H9 (cell line): ENCODE results near the gene CA12. TPM values are rescaled to one million over a fixed set of nuclear protein-coding genes. Genes with fewer than 3 reads are reported as not detected.

Experiments used
- DNase-seq: peaks from one replicate; pipeline ENCODE4 v3.0.0-alpha.2; 2017
- H2AFZ ChIP-seq: one replicate; pipeline ENCODE4 v1.6.1; 2013; ENCODE audit warnings: mild to moderate bottlenecking, low read length, control low read depth, moderate library complexity
- H2AK5ac ChIP-seq: 2 replicates; pipeline ENCODE4 v1.6.1; 2013; ENCODE audit warnings: low read length, control low read depth, mixed read lengths; ENCODE audit not compliant: insufficient read length
- H2BK120ac ChIP-seq: one replicate; pipeline ENCODE4 v1.6.1; 2013; ENCODE audit warnings: low read depth, mild to moderate bottlenecking, low read length, control low read depth, inconsistent platforms; ENCODE audit not compliant: poor library complexity, severe bottlenecking
- H2BK12ac ChIP-seq: 2 replicates; pipeline ENCODE4 v1.6.1; 2013; ENCODE audit warnings: low read length, control low read depth, mixed read lengths, low read depth; ENCODE audit not compliant: insufficient read length
- H2BK15ac ChIP-seq: 2 replicates; pipeline ENCODE4 v1.6.1; 2013; ENCODE audit warnings: low read depth, low read length, control low read depth
- H2BK20ac ChIP-seq: one replicate; pipeline ENCODE4 v1.6.1; 2013; ENCODE audit warnings: low read depth, mild to moderate bottlenecking, low read length, control low read depth, inconsistent platforms; ENCODE audit not compliant: poor library complexity, severe bottlenecking
- H2BK5ac ChIP-seq: 2 replicates; pipeline ENCODE4 v1.6.1; 2013; ENCODE audit warnings: low read length, control low read depth, mixed read lengths; ENCODE audit not compliant: insufficient read length
- H3K14ac ChIP-seq: 2 replicates; pipeline ENCODE4 v1.6.1; 2013; ENCODE audit warnings: low read length, control low read depth; ENCODE audit not compliant: insufficient read depth
- H3K18ac ChIP-seq: 2 replicates; pipeline ENCODE4 v1.6.1; 2013; ENCODE audit warnings: low read depth, mild to moderate bottlenecking, mixed read lengths, low read length, control low read depth; ENCODE audit not compliant: insufficient read length
- H3K23ac ChIP-seq: 2 replicates; pipeline ENCODE4 v1.6.1; 2013; ENCODE audit warnings: low read length, control low read depth, mixed read lengths, low read depth; ENCODE audit not compliant: insufficient read length
- H3K23me2 ChIP-seq: 2 replicates; pipeline ENCODE4 v1.6.1; 2013; ENCODE audit warnings: low read depth, mild to moderate bottlenecking, mixed read lengths, low read length, control low read depth; ENCODE audit not compliant: insufficient read length, poor library complexity, severe bottlenecking
- H3K27ac ChIP-seq: 2 replicates; pipeline ENCODE4 v1.5.1; 2013; ENCODE audit warnings: low read length, control low read depth, mixed read lengths, low read depth; ENCODE audit not compliant: insufficient read length
- H3K27me3 ChIP-seq: 2 replicates; pipeline ENCODE4 v1.6.1; 2013; ENCODE audit warnings: low read length, control low read depth, inconsistent platforms; ENCODE audit not compliant: insufficient read depth
- H3K4ac ChIP-seq: 2 replicates; pipeline ENCODE4 v1.6.1; 2013; ENCODE audit warnings: low read depth, mild to moderate bottlenecking, control low read depth, inconsistent platforms, low read length, moderate library complexity
- H3K4me1 ChIP-seq: 2 replicates; pipeline ENCODE4 v1.6.1; 2013; ENCODE audit warnings: low read length, control low read depth, inconsistent platforms; ENCODE audit not compliant: insufficient read depth
- H3K4me2 ChIP-seq: 2 replicates; pipeline ENCODE4 v1.6.1; 2013; ENCODE audit warnings: low read length, control low read depth, mixed read lengths; ENCODE audit not compliant: insufficient read length, insufficient read depth
- H3K56ac ChIP-seq: 2 replicates; pipeline ENCODE4 v1.6.1; 2013; ENCODE audit warnings: low read depth, mild to moderate bottlenecking, mixed read lengths, low read length, control low read depth; ENCODE audit not compliant: insufficient read length
- H3K79me1 ChIP-seq: 2 replicates; pipeline ENCODE4 v1.6.1; 2013; ENCODE audit warnings: low read depth, mild to moderate bottlenecking, moderate library complexity, low read length, control low read depth, inconsistent platforms; ENCODE audit not compliant: insufficient read depth, poor library complexity, severe bottlenecking
- H3K79me2 ChIP-seq: 2 replicates; pipeline ENCODE4 v1.6.1; 2013; ENCODE audit warnings: low read length, control low read depth, inconsistent platforms; ENCODE audit not compliant: insufficient read depth
- H3K9ac ChIP-seq: 2 replicates; pipeline ENCODE4 v1.6.1; 2013; ENCODE audit warnings: low read length, control low read depth, mixed read lengths; ENCODE audit not compliant: insufficient read length; ENCODE audit errors: extremely low read depth
- H3K9me3 ChIP-seq: one replicate; pipeline ENCODE4 v1.6.1; 2013; ENCODE audit warnings: low read depth, low read length, inconsistent platforms; ENCODE audit not compliant: control insufficient read depth
- H3T11ph ChIP-seq: one replicate; pipeline ENCODE4 v1.6.1; 2013; ENCODE audit warnings: mild to moderate bottlenecking, low read length, control low read depth, inconsistent platforms
- H4K20me1 ChIP-seq: one replicate; pipeline ENCODE4 v1.6.1; 2013; ENCODE audit not compliant: control insufficient read depth, insufficient read length, insufficient read depth
- H4K5ac ChIP-seq: 2 replicates; pipeline ENCODE4 v1.6.1; 2013; ENCODE audit warnings: low read depth, mild to moderate bottlenecking, mixed read lengths, low read length, control low read depth; ENCODE audit not compliant: insufficient read length
- H4K8ac ChIP-seq: replicated peaks from 2 replicates; pipeline ENCODE4 v1.6.1; 2013; ENCODE audit warnings: low read length, control low read depth, mixed read lengths, low read depth; ENCODE audit not compliant: insufficient read length
- H4K91ac ChIP-seq: 2 replicates; pipeline ENCODE4 v1.6.1; 2013; ENCODE audit warnings: low read depth, mild to moderate bottlenecking, moderate library complexity, mixed read lengths, low read length, control low read depth; ENCODE audit not compliant: insufficient read length
- H3K27ac Mint-ChIP-seq, 3 experiments: 2 replicates in 2 of 3; 3 replicates in 1 of 3; pipeline ENCODE4 v1.8.0; 2020 to 2021; ENCODE audit warnings: mixed read lengths in 3 of 3, mild to moderate bottlenecking in 1 of 3, moderate library complexity in 1 of 3
- H3K27me3 Mint-ChIP-seq: 2 replicates; pipeline ENCODE4 v1.8.0; 2021; ENCODE audit warnings: low read depth, mild to moderate bottlenecking, moderate library complexity, mixed read lengths
- H3K36me3 Mint-ChIP-seq, 3 experiments: 2 replicates in 2 of 3; 3 replicates in 1 of 3; pipeline ENCODE4 v1.8.0; 2020 to 2021; ENCODE audit warnings: low read depth in 3 of 3, mixed read lengths in 3 of 3; ENCODE audit not compliant: insufficient read depth in 1 of 3
- H3K4me1 Mint-ChIP-seq, 2 experiments: 2 replicates each; pipeline ENCODE4 v1.8.0; 2020; ENCODE audit warnings: mixed read lengths in 2 of 2
- H3K4me3 Mint-ChIP-seq, 2 experiments: 2 replicates in 1 of 2; 3 replicates in 1 of 2; pipeline ENCODE4 v1.8.0; 2020 to 2021; ENCODE audit warnings: mild to moderate bottlenecking in 2 of 2, mixed read lengths in 2 of 2, moderate library complexity in 1 of 2
- H3K9me3 Mint-ChIP-seq, 2 experiments: 2 replicates in 1 of 2; 3 replicates in 1 of 2; pipeline ENCODE4 v1.8.0; 2020; ENCODE audit warnings: mild to moderate bottlenecking in 2 of 2, mixed read lengths in 2 of 2, moderate library complexity in 1 of 2
- WGBS: extraction: QIAGEN DNeasy Blood & Tissue Kit; methylation state at CpG from one replicate; pipeline ENCODE4 v1.1.7; 2013; ENCODE audit warnings: missing lambda C conversion rate, low lambda C conversion rate, mixed read lengths; ENCODE audit not compliant: insufficient read length; ENCODE audit errors: extremely low coverage; 5-methylcytosine and 5-hydroxymethylcytosine counted together
- total RNA-seq: library from RNA; stranded (reverse); gene quantifications from 2 replicates; pipeline ENCODE4 v1.2.1, GENCODE V29; 2021
- TF ChIP-seq, protein P1 (sequence below): fragments of 200-600 bp; sonication (generic); conservative IDR thresholded peaks from 3 replicates; pipeline ENCODE4 v1.8.0; 2021; ENCODE audit warnings: antibody characterized with exemption, mild to moderate bottlenecking

Gene CA12
- total RNA-seq, 1 experiment from 2014 or later, result 0.68 TPM

DNA sequence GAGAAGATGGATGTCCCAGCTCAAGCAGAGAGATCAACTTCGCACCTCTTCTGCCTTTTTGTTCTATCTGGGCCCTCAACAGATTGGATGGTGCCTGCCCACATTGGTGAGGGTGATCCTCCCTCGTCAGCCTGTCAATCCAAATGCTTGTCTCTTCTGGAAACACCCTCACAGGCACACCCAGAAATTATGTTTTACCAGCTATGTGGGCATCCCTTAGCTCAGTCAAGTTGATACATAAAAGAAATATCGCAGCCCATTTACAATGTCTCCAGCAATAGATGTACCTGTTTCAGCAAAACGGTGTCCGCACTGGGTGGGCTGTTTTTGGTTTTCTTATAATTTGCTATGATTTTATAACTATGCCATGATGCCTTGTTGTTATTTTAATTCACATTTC lies 27.5 kb upstream of the CA12 start:
- no peak overlapping the region for H3K23ac ChIP-seq
- Mint-ChIP-seq H3K4me1 (no peaks in the 10 kb centered on the region), H3K27ac (no peak overlapping the region), H3K27me3 (peaks cover 3% of the 10 kb centered on the region), H3K36me3 (no peaks in the 10 kb centered on the region), H3K4me3 (no peak overlapping the region), H3K9me3 (no peaks in the 10 kb centered on the region; a peak in 1 of 5 replicates)
- H2BK20ac ChIP-seq, result no peak overlapping the region
- no peaks in the 10 kb centered on the region for H3K9me3 ChIP-seq
- no peak overlapping the region for H3K4me2 ChIP-seq
- no peak overlapping the region for H3K27ac ChIP-seq
- DNase-seq, result no peak
- no peak overlapping the region for H4K5ac ChIP-seq
- H4K8ac ChIP-seq, result no peak overlapping the region
- no peak overlapping the region for H2BK5ac ChIP-seq
- H4K91ac ChIP-seq, result no peak overlapping the region
- no peak overlapping the region for H3K9ac ChIP-seq
- no peak overlapping the region for H2BK120ac ChIP-seq
- no peak overlapping the region for H2BK15ac ChIP-seq
- no peak overlapping the region for H3K4ac ChIP-seq
- H3K14ac ChIP-seq, result no peak overlapping the region
- H3K27me3 ChIP-seq, result no peaks in the 10 kb centered on the region
- H3T11ph ChIP-seq, result no peak overlapping the region
- H2BK12ac ChIP-seq, result no peak overlapping the region
- no peaks in the 10 kb centered on the region for H3K23me2 ChIP-seq
- no peaks in the 10 kb centered on the region for H3K4me1 ChIP-seq
- TF ChIP-seq, protein P1, sequence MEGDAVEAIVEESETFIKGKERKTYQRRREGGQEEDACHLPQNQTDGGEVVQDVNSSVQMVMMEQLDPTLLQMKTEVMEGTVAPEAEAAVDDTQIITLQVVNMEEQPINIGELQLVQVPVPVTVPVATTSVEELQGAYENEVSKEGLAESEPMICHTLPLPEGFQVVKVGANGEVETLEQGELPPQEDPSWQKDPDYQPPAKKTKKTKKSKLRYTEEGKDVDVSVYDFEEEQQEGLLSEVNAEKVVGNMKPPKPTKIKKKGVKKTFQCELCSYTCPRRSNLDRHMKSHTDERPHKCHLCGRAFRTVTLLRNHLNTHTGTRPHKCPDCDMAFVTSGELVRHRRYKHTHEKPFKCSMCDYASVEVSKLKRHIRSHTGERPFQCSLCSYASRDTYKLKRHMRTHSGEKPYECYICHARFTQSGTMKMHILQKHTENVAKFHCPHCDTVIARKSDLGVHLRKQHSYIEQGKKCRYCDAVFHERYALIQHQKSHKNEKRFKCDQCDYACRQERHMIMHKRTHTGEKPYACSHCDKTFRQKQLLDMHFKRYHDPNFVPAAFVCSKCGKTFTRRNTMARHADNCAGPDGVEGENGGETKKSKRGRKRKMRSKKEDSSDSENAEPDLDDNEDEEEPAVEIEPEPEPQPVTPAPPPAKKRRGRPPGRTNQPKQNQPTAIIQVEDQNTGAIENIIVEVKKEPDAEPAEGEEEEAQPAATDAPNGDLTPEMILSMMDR, result no peak
- no peaks in the 10 kb centered on the region for H3K79me1 ChIP-seq
- no peak overlapping the region for H2AFZ ChIP-seq
- H2AK5ac ChIP-seq, result no peak overlapping the region
- H4K20me1 ChIP-seq, result no peaks in the 10 kb centered on the region
- WGBS, result no CpG with 5 or more reads among the region's 5 CpGs
- H3K56ac ChIP-seq, result no peak overlapping the region
- no peaks in the 10 kb centered on the region for H3K79me2 ChIP-seq
- H3K18ac ChIP-seq, result no peak overlapping the region
